OCI-LY7 (cell line): ENCODE data around the gene SNPH.

Experiments
- CTCF ChIP-seq: fragments of 200-600 bp; sonication (generic); conservative IDR thresholded peaks from 2 replicates; pipeline ENCODE4 v1.5.1; 2014; ENCODE audit warnings: mild to moderate bottlenecking, antibody characterized with exemption, low read length, moderate library complexity, mixed read lengths
- EZH2phosphoT487 ChIP-seq: fragments of 200-600 bp; sonication (generic); IDR thresholded peaks from 2 replicates; pipeline ENCODE4 v1.6.1; 2018; ENCODE audit warnings: low read depth, borderline replicate concordance, mild to moderate bottlenecking, mixed run types, antibody characterized with exemption, low read length, moderate library complexity, mixed read lengths

- TF ChIP-seq CTCF (no peak), EZH2phosphoT487 (no peak)
These were observed 3.1 kb downstream of the SNPH start for GRCh38 chr20:1269235-1269634.
